H9 (cell line): ENCODE results near the gene PHETA1. TPM values are rescaled to one million over a fixed set of nuclear protein-coding genes. Genes with fewer than 3 reads are reported as not detected.
A peak's percentile ranks its signal among the peaks of the same experiment; 100 is the strongest.

Experiments used
- DNase-seq: peaks from one replicate; pipeline ENCODE4 v3.0.0-alpha.2; 2017
- H2AFZ ChIP-seq: one replicate; pipeline ENCODE4 v1.6.1; 2013; ENCODE audit warnings: mild to moderate bottlenecking, low read length, control low read depth, moderate library complexity
- H2AK5ac ChIP-seq: 2 replicates; pipeline ENCODE4 v1.6.1; 2013; ENCODE audit warnings: low read length, control low read depth, mixed read lengths; ENCODE audit not compliant: insufficient read length
- H2BK120ac ChIP-seq: one replicate; pipeline ENCODE4 v1.6.1; 2013; ENCODE audit warnings: low read depth, mild to moderate bottlenecking, low read length, control low read depth, inconsistent platforms; ENCODE audit not compliant: poor library complexity, severe bottlenecking
- H2BK12ac ChIP-seq: 2 replicates; pipeline ENCODE4 v1.6.1; 2013; ENCODE audit warnings: low read length, control low read depth, mixed read lengths, low read depth; ENCODE audit not compliant: insufficient read length
- H2BK15ac ChIP-seq: 2 replicates; pipeline ENCODE4 v1.6.1; 2013; ENCODE audit warnings: low read depth, low read length, control low read depth
- H2BK20ac ChIP-seq: one replicate; pipeline ENCODE4 v1.6.1; 2013; ENCODE audit warnings: low read depth, mild to moderate bottlenecking, low read length, control low read depth, inconsistent platforms; ENCODE audit not compliant: poor library complexity, severe bottlenecking
- H2BK5ac ChIP-seq: 2 replicates; pipeline ENCODE4 v1.6.1; 2013; ENCODE audit warnings: low read length, control low read depth, mixed read lengths; ENCODE audit not compliant: insufficient read length
- H3K14ac ChIP-seq: 2 replicates; pipeline ENCODE4 v1.6.1; 2013; ENCODE audit warnings: low read length, control low read depth; ENCODE audit not compliant: insufficient read depth
- H3K18ac ChIP-seq: 2 replicates; pipeline ENCODE4 v1.6.1; 2013; ENCODE audit warnings: low read depth, mild to moderate bottlenecking, mixed read lengths, low read length, control low read depth; ENCODE audit not compliant: insufficient read length
- H3K23ac ChIP-seq: 2 replicates; pipeline ENCODE4 v1.6.1; 2013; ENCODE audit warnings: low read length, control low read depth, mixed read lengths, low read depth; ENCODE audit not compliant: insufficient read length
- H3K23me2 ChIP-seq: 2 replicates; pipeline ENCODE4 v1.6.1; 2013; ENCODE audit warnings: low read depth, mild to moderate bottlenecking, mixed read lengths, low read length, control low read depth; ENCODE audit not compliant: insufficient read length, poor library complexity, severe bottlenecking
- H3K27ac ChIP-seq: 2 replicates; pipeline ENCODE4 v1.5.1; 2013; ENCODE audit warnings: low read length, control low read depth, mixed read lengths, low read depth; ENCODE audit not compliant: insufficient read length
- H3K27me3 ChIP-seq: 2 replicates; pipeline ENCODE4 v1.6.1; 2013; ENCODE audit warnings: low read length, control low read depth, inconsistent platforms; ENCODE audit not compliant: insufficient read depth
- H3K4ac ChIP-seq: 2 replicates; pipeline ENCODE4 v1.6.1; 2013; ENCODE audit warnings: low read depth, mild to moderate bottlenecking, control low read depth, inconsistent platforms, low read length, moderate library complexity
- H3K4me1 ChIP-seq: 2 replicates; pipeline ENCODE4 v1.6.1; 2013; ENCODE audit warnings: low read length, control low read depth, inconsistent platforms; ENCODE audit not compliant: insufficient read depth
- H3K4me2 ChIP-seq: 2 replicates; pipeline ENCODE4 v1.6.1; 2013; ENCODE audit warnings: low read length, control low read depth, mixed read lengths; ENCODE audit not compliant: insufficient read length, insufficient read depth
- H3K56ac ChIP-seq: 2 replicates; pipeline ENCODE4 v1.6.1; 2013; ENCODE audit warnings: low read depth, mild to moderate bottlenecking, mixed read lengths, low read length, control low read depth; ENCODE audit not compliant: insufficient read length
- H3K79me1 ChIP-seq: 2 replicates; pipeline ENCODE4 v1.6.1; 2013; ENCODE audit warnings: low read depth, mild to moderate bottlenecking, moderate library complexity, low read length, control low read depth, inconsistent platforms; ENCODE audit not compliant: insufficient read depth, poor library complexity, severe bottlenecking
- H3K79me2 ChIP-seq: 2 replicates; pipeline ENCODE4 v1.6.1; 2013; ENCODE audit warnings: low read length, control low read depth, inconsistent platforms; ENCODE audit not compliant: insufficient read depth
- H3K9ac ChIP-seq: 2 replicates; pipeline ENCODE4 v1.6.1; 2013; ENCODE audit warnings: low read length, control low read depth, mixed read lengths; ENCODE audit not compliant: insufficient read length; ENCODE audit errors: extremely low read depth
- H3K9me3 ChIP-seq: one replicate; pipeline ENCODE4 v1.6.1; 2013; ENCODE audit warnings: low read depth, low read length, inconsistent platforms; ENCODE audit not compliant: control insufficient read depth
- H3T11ph ChIP-seq: one replicate; pipeline ENCODE4 v1.6.1; 2013; ENCODE audit warnings: mild to moderate bottlenecking, low read length, control low read depth, inconsistent platforms
- H4K20me1 ChIP-seq: one replicate; pipeline ENCODE4 v1.6.1; 2013; ENCODE audit not compliant: control insufficient read depth, insufficient read length, insufficient read depth
- H4K5ac ChIP-seq: 2 replicates; pipeline ENCODE4 v1.6.1; 2013; ENCODE audit warnings: low read depth, mild to moderate bottlenecking, mixed read lengths, low read length, control low read depth; ENCODE audit not compliant: insufficient read length
- H4K8ac ChIP-seq: replicated peaks from 2 replicates; pipeline ENCODE4 v1.6.1; 2013; ENCODE audit warnings: low read length, control low read depth, mixed read lengths, low read depth; ENCODE audit not compliant: insufficient read length
- H4K91ac ChIP-seq: 2 replicates; pipeline ENCODE4 v1.6.1; 2013; ENCODE audit warnings: low read depth, mild to moderate bottlenecking, moderate library complexity, mixed read lengths, low read length, control low read depth; ENCODE audit not compliant: insufficient read length
- H3K27ac Mint-ChIP-seq, 3 experiments: 2 replicates in 2 of 3; 3 replicates in 1 of 3; pipeline ENCODE4 v1.8.0; 2020 to 2021; ENCODE audit warnings: mixed read lengths in 3 of 3, mild to moderate bottlenecking in 1 of 3, moderate library complexity in 1 of 3
- H3K27me3 Mint-ChIP-seq: 2 replicates; pipeline ENCODE4 v1.8.0; 2021; ENCODE audit warnings: low read depth, mild to moderate bottlenecking, moderate library complexity, mixed read lengths
- H3K36me3 Mint-ChIP-seq, 3 experiments: 2 replicates in 2 of 3; 3 replicates in 1 of 3; pipeline ENCODE4 v1.8.0; 2020 to 2021; ENCODE audit warnings: low read depth in 3 of 3, mixed read lengths in 3 of 3; ENCODE audit not compliant: insufficient read depth in 1 of 3
- H3K4me1 Mint-ChIP-seq, 2 experiments: 2 replicates each; pipeline ENCODE4 v1.8.0; 2020; ENCODE audit warnings: mixed read lengths in 2 of 2
- H3K4me3 Mint-ChIP-seq, 2 experiments: 2 replicates in 1 of 2; 3 replicates in 1 of 2; pipeline ENCODE4 v1.8.0; 2020 to 2021; ENCODE audit warnings: mild to moderate bottlenecking in 2 of 2, mixed read lengths in 2 of 2, moderate library complexity in 1 of 2
- H3K9me3 Mint-ChIP-seq, 2 experiments: 2 replicates in 1 of 2; 3 replicates in 1 of 2; pipeline ENCODE4 v1.8.0; 2020; ENCODE audit warnings: mild to moderate bottlenecking in 2 of 2, mixed read lengths in 2 of 2, moderate library complexity in 1 of 2
- WGBS: extraction: QIAGEN DNeasy Blood & Tissue Kit; methylation state at CpG from one replicate; pipeline ENCODE4 v1.1.7; 2013; ENCODE audit warnings: missing lambda C conversion rate, low lambda C conversion rate, mixed read lengths; ENCODE audit not compliant: insufficient read length; ENCODE audit errors: extremely low coverage; 5-methylcytosine and 5-hydroxymethylcytosine counted together
- total RNA-seq: library from RNA; stranded (reverse); gene quantifications from 2 replicates; pipeline ENCODE4 v1.2.1, GENCODE V29; 2021
- TF ChIP-seq, protein P1 (sequence below): fragments of 200-600 bp; sonication (generic); conservative IDR thresholded peaks from 3 replicates; pipeline ENCODE4 v1.8.0; 2021; ENCODE audit warnings: antibody characterized with exemption, mild to moderate bottlenecking

Gene PHETA1
- total RNA-seq, 1 experiment from 2014 or later = 13.1 TPM

DNA sequence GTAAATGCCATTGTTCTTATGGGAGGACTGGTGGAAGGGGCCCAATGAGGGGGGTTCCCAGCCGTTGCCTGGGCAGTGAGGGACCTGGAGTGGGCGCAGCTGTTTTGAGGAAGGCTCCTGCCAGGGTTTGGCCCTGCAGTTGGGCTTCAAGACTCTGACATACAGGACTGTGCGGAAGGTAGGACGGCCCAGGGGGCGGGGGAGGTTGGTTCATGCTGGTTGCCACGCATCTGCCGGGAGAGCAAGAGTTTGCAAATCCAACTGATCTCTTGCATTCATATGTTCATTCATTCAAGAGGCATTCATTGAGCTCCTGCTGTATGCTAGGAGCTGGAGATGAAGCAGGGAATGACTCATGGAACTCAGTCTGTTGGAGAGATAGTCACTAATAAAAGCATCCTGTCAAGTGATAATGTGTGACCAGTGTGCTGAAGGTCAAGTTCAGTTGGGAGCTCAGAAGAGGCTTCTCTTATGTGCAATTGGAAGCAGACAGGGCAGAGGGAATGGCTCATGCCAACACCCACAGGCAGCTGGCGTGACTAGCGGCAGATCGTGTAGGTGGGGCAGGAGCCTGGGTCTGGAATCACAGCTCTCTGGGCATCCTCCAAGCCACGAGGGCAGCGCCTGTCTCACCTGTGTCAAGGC, 44.7 kb upstream of the PHETA1 start:
- no peak overlapping the region for H3T11ph ChIP-seq
- H2BK12ac ChIP-seq = no peak overlapping the region
- H3K23ac ChIP-seq = no peak overlapping the region
- no CpG with 5 or more reads among the region's 12 CpGs for WGBS
- no peak overlapping the region for H3K56ac ChIP-seq
- no peak overlapping the region for H2AFZ ChIP-seq
- no peak overlapping the region for H3K4me2 ChIP-seq
- no peak overlapping the region for H2BK120ac ChIP-seq
- no peak overlapping the region for H4K91ac ChIP-seq
- TF ChIP-seq, protein P1, sequence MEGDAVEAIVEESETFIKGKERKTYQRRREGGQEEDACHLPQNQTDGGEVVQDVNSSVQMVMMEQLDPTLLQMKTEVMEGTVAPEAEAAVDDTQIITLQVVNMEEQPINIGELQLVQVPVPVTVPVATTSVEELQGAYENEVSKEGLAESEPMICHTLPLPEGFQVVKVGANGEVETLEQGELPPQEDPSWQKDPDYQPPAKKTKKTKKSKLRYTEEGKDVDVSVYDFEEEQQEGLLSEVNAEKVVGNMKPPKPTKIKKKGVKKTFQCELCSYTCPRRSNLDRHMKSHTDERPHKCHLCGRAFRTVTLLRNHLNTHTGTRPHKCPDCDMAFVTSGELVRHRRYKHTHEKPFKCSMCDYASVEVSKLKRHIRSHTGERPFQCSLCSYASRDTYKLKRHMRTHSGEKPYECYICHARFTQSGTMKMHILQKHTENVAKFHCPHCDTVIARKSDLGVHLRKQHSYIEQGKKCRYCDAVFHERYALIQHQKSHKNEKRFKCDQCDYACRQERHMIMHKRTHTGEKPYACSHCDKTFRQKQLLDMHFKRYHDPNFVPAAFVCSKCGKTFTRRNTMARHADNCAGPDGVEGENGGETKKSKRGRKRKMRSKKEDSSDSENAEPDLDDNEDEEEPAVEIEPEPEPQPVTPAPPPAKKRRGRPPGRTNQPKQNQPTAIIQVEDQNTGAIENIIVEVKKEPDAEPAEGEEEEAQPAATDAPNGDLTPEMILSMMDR = no peak
- H3K4ac ChIP-seq = no peak overlapping the region
- no peak overlapping the region for H3K27ac ChIP-seq
- H3K9me3 ChIP-seq = no peaks in the 10 kb centered on the region
- peak; percentile 68 for DNase-seq
- no peak overlapping the region for H4K5ac ChIP-seq
- Mint-ChIP-seq H3K27ac (peak overlapping the region; percentile 81 to 91 (median 81)), H3K27me3 (no peaks in the 10 kb centered on the region), H3K4me1 (peaks cover 51 to 58% of the 10 kb centered on the region in 2 experiments), H3K4me3 (peak overlapping the region in 1 of 2 experiments; percentile 56; a peak in 1 of 5 replicates), H3K9me3 (no peaks in the 10 kb centered on the region), H3K36me3 (peaks cover 4 to 18% (median 9%) of the 10 kb centered on the region in 3 experiments; a peak in 5 of 7 replicates)
- no peak overlapping the region for H3K18ac ChIP-seq
- no peak overlapping the region for H3K9ac ChIP-seq
- no peaks in the 10 kb centered on the region for H4K20me1 ChIP-seq
- no peaks in the 10 kb centered on the region for H3K23me2 ChIP-seq
- no peak overlapping the region for H4K8ac ChIP-seq
- H2AK5ac ChIP-seq = no peak overlapping the region
- H3K14ac ChIP-seq = no peak overlapping the region; the same call in 1 of the 2 replicates
- H3K79me1 ChIP-seq = peaks cover 3% of the 10 kb centered on the region
- H3K4me1 ChIP-seq = peaks cover 6% of the 10 kb centered on the region
- H2BK5ac ChIP-seq = no peak overlapping the region
- H3K27me3 ChIP-seq = no peaks in the 10 kb centered on the region
- no peak overlapping the region for H2BK20ac ChIP-seq
- H3K79me2 ChIP-seq = peaks cover 35% of the 10 kb centered on the region; the same call in 1 of the 2 replicates
- no peak overlapping the region; the same call in 1 of the 2 replicates for H2BK15ac ChIP-seq
